Activated CD4-positive, CD25-positive, alpha-beta regulatory T cell (primary cell): Measurements from ENCODE around the gene GJB2.

Source experiments
- DNase-seq, 4 experiments: peaks; one replicate each; lab custom pipeline; 2025; lab: John Stamatoyannopoulos, UW

Gene GJB2

GRCh38 chr13:20192158-20192835, 441 bp downstream of the GJB2 start:
- DNase-seq, result no peak

GRCh38 chr13:20191311-20192157, 1.2 kb downstream of the GJB2 start:
- DNase-seq, result no peak

DNA sequence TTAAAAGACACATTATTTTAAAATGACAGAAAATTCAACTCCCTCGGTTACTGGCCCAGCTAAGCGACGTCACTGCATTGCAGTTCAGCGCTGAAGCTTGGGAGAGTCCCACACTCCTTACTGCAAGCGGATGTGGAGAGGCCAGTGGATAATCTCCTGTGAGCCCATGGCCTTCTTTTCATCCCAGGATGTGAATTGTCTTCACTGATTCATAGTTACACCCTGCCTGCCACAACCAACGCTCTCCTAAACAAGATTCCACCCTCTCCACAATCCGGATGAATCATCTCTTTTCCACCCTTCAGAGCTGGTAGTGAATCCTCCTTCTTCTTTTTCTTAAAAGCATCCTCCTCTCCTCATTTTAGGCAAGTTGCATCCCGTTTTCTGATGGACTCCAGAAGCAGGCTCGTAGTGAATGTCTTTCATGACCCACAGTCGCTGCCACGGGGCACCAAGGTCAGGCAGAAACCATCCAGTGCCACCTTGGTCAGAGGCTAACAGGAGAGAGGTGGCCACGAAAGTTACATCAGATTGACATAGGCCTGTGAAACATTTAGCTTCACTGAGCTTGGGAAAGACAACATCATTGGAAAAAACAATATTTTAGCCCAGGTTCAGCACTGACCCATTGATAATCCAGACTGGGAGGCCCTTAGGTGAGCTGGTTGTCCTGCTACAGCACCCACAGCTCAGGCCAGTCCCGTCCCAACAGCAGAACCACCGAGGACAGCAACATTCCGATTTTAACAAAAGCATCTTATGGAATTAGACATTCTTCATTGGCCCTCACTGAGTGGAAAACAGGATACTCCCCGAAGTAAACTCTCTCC, 2.0 kb downstream of the GJB2 start:
- no peak for DNase-seq

DNA sequence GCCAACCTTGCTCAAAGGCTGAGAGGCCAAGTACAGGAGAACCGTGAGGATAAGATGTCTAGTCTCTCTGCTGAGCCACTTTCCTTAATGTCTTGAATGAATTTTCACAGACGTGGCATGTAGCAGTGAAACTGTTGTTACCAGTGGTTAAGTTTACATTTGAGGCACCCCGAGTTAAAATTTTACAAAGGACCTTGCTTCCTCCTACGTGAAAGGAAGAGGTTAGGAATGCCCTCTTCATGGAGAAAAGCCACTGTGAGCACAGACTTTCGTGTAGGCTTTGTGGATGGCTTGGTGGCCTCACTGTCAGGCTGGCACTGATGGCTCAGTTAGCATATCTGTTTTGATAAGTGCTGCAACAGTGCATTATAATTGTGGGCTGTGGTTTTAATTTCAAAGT, 2.7 kb downstream of the GJB2 start:
- no peak for DNase-seq

GRCh38 chr13:20188667-20189553, 3.8 kb downstream of the GJB2 start:
- DNase-seq, result no peak

DNA sequence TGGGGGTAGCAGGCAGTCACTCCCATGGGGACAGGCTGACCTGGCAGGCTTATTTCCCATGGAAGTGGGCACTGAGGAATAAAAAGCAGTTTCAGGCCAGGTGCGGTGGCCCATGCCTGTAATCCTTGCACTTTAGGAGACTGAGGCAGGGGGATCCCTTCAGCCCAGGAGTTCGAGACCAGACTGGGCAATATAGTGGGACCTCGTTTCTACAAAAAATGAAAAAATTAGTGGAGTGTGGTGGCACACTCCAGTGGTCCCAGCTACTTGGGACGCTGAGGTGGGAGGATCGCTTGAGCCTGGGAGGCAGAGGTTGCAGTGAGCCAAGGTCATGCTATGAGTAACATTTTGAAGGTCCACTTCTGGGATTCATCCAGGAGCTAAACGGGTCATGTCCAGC, 6.0 kb downstream of the GJB2 start:
- no peak for DNase-seq

- no peak for DNase-seq
Measured at GRCh38 chr13:20185366-20186056, 7.2 kb downstream of the GJB2 start.

GRCh38 chr13:20182231-20182846, 10.4 kb downstream of the GJB2 start:
- no peak for DNase-seq

DNA sequence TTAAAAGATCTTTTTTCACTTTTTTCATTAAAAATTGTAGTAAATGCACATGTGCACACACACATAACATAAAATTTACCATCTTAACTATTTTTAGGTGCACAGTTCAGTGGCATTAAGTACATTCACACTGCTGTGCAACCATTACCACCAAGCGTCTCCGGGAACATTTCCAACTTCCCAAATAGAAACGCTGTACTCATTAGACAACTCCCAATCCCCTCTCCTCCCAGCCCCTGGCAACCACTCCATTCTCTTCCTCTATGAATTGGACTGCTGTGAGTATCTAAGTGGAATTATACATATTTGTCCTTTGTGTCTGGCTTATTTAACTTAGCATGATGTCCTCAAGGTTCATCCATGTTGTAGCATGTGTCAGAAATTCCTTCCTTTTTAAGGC, 11.6 kb downstream of the GJB2 start:
- no peak for DNase-seq

DNA sequence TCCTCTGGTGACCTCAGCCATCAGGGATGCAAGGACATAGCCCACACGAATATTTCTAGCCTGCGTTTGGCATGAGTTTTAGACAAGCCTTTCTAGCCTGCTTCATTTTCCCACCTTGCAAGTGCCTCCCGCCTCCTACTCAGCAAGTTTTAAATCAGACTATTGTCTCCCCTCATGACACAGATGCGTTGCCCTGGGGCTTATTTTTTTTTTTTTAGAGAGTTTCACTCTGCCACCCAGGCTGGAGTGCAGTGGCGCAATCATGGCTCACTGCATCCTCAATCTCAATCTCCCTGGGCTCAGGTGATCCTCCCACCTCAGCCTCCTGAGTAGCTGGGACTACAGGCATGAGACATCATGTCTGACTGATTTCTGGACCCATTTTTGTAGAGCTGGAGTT, 14.6 kb downstream of the GJB2 start:
- DNase-seq, result no peak

- no peak for DNase-seq
Measured at GRCh38 chr13:20177049-20177831, 15.5 kb downstream of the GJB2 start.

DNA sequence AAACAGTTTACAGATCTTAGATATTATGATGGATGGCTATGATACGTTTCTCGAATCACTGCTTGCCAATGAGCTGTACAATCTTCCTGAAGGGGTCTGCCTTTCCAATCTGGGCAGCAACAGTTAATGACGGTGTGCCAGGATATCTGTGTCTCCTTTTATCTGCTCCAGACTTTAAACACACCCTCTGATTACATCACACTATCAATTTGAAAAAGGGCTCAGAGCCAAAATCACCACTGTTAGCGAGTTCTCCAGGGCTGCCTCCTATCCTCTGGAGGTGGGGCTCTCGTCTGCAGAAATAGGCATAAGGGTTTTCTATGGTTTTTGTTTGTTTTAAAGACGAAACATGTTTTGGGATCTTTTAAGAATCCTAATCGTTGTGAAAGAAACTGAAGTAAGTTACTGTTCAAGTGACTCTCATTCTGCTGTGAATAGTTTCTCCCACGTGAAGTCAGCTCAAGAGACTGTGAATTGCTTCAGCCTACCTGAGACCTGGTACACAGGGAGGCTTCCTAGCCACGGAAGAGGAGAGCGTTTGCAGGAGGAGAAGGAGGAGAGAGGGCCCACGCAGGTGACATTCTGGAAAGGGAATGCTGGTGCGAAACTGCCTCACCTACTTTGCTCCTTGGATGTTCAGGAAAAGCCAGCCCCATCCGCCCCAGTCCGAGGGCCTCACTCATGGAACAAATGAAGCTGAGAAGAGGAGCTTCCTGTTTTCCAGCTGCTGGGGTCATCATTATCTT, 16.7 kb downstream of the GJB2 start:
- no peak for DNase-seq

- no peak for DNase-seq
Measured at GRCh38 chr13:20175406-20175794, 17.3 kb downstream of the GJB2 start.

DNA sequence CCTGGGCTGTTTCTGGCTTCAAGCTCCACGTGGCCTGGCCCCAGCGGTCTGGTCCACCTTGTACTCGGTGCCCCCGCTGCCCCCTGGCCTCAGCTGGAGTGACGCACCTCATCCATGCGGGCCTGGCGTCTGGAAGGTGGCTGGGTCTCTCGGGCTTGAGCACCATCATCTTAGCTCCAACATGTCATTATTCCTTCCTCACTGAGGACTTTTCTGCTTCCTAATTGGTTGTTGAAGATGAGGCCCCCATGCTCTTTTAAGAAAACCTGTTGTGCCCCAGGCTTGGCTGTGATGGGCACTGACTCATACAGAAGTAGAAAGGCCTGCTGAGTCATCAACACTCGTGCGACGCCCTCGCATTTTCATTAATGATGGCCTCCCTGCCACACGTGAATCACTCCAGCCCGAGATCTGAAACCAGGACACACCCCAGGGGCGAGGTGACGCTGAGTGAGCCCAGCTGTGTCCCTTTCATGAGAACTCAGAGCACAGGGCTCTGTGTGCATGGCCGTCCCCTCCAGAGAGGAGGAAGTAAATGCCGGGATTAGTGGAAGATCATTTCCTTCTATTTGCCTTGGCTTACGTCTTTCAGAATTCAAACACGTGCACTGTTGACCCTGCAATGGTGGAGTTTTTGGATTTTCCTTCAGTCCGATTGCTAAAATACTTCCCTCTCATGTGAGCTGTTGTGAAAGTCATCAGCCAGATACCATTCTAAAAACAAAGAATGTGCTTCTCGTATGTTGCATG, 17.9 kb downstream of the GJB2 start:
- DNase-seq, result peak; percentile 23 to 72 (median 39)

DNA sequence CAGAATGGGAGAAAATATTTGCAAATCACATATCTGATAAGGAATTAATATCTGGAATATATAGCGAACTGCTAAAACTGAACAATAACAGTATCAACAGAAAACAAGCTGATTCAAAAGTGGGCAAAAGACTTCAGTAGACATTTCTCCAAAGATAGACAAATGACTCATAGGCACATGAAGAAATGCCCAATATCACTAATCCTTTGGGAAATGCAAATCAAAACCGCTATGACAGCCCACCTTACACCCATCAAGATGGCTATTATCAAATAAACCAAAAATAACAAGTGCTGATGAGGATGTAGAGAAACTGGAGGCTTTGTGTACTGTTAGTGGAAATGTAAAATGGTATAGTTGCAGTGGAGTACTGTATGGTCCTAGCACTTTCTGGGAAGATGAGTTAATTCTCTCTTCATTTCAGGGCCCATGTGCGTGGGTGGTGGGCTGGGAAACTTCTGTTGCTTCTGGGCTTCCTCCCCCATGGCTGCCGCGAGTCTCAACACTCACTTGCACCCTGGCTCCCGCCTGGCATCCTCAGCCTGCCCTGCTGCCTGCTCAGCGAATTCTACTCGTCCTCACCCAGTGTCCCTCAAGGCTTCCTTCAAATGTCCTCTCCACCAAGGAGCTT, 19.5 kb downstream of the GJB2 start:
- no peak for DNase-seq

DNA sequence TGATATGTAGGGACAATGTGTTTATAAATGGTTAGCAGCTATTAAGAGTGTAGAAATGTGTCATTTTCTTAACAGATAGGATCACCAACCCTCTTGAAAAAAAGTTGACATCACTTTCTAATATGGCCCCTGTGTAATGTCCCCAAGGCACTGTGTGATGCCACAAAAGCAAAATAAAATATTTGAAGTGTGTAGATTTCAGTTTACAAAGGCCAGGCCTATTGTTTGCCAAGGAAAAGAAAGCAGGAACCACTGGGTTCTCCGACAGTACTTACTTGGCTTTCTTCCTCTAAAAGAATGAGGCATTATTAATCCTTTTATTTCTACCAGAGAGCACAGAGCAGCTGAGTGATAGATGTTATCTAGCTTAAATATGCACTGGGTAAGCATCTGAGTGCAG, 21.4 kb downstream of the GJB2 start:
- DNase-seq, result no peak

DNA sequence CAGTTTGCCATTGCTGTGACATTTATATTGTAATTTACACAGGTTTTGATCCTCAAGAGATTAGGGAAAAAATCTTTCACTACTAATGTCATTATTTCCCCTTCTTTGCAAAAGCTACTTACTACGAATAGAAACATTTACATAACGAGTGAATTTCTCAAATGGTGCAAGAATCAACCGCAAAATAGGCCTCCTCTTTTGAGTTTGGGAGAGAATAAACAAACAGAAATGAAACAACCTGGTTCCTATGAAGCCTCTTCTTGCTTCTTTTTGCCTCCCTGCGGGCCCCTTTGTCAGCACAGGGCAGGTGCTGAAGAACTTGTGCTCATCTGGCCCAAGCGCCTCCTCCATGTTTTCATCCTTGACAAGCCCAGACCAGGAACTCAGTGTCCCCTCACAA, 21.8 kb downstream of the GJB2 start:
- no peak for DNase-seq

GRCh38 chr13:20168396-20168795, 24.3 kb downstream of the GJB2 start:
- no peak for DNase-seq
